Measurements from ENCODE around the gene CAPN11. TPM values are rescaled to one million over a fixed set of nuclear protein-coding genes. Genes with fewer than 3 reads are reported as not detected.

Gene CAPN11
- total and polyA plus RNA-seq, 9 of the 15 experiments (the other 6 are each of a cell fraction or from before 2014, with no cell fraction given), result 0.03 to 0.61 (median 0.17) TPM; not detected in 1

DNA sequence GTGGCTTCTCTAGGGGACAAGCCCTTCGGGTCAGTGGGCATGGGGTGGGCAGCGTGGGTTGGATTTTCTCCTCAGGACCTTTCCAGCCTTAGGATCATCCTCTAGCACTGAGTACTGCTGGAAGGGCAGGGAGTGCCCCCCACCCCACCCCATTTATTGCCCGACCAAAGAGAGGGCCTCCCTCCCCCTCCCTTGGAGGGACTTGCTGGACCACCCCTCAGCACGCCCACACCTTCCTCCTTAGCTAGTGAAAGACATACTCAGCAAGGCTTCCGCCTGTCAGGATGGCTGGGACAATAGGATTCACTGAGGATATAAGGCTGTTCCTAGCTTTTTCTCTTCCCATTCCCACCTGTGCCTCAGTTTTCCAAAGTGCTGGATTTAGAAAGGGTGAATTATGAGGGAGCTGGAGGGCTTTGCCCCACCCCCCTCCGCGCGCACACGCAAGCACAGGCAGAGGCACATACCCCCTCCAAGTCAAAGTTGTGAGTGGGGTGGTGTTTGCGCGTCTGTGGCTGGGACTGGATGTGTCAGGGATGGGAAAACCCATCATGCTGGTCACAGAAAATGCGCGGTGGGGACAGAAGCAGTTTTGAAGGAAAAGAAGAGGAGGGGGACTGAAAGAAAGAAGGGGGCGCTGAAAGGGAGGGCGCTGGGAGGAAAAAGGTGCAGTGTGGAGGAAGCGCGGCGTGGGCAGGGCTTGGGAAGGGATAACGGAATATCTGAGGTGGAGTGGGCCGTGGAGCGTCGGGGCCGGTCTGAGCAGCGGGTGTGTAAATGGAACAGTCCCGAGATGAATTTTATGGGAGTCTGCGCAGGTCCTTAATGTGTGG is 64.1 kb downstream of the CAPN11 start (continued):
- TF ChIP-seq, protein P1, sequence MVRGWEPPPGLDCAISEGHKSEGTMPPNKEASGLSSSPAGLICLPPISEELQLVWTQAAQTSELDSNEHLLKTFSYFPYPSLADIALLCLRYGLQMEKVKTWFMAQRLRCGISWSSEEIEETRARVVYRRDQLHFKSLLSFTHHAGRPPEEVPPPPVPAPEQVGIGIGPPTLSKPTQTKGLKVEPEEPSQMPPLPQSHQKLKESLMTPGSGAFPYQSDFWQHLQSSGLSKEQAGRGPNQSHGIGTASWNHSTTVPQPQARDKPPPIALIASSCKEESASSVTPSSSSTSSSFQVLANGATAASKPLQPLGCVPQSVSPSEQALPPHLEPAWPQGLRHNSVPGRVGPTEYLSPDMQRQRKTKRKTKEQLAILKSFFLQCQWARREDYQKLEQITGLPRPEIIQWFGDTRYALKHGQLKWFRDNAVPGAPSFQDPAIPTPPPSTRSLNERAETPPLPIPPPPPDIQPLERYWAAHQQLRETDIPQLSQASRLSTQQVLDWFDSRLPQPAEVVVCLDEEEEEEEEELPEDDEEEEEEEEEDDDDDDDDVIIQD (CRISPR knock-in tag; IDR thresholded peaks at IDR 0.05), result no peak
- TF ChIP-seq EGR1 (conservative IDR thresholded peaks at IDR 0.05), result 0 out of 2 replicates have a peak, but pooled peaks have one; percentile 16
- TF ChIP-seq, protein P2, sequence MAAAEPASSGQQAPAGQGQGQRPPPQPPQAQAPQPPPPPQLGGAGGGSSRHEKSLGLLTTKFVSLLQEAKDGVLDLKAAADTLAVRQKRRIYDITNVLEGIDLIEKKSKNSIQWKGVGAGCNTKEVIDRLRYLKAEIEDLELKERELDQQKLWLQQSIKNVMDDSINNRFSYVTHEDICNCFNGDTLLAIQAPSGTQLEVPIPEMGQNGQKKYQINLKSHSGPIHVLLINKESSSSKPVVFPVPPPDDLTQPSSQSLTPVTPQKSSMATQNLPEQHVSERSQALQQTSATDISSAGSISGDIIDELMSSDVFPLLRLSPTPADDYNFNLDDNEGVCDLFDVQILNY (CRISPR knock-in tag; IDR thresholded peaks at IDR 0.05), result no peak
- TF ChIP-seq, protein P3, sequence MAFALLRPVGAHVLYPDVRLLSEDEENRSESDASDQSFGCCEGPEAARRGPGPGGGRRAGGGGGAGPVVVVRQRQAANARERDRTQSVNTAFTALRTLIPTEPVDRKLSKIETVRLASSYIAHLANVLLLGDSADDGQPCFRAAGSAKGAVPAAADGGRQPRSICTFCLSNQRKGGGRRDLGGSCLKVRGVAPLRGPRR (CRISPR knock-in tag; IDR thresholded peaks at IDR 0.05), result no peak
- TF ChIP-seq, protein P4, sequence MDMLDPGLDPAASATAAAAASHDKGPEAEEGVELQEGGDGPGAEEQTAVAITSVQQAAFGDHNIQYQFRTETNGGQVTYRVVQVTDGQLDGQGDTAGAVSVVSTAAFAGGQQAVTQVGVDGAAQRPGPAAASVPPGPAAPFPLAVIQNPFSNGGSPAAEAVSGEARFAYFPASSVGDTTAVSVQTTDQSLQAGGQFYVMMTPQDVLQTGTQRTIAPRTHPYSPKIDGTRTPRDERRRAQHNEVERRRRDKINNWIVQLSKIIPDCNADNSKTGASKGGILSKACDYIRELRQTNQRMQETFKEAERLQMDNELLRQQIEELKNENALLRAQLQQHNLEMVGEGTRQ (CRISPR knock-in tag; IDR thresholded peaks at IDR 0.05), result no peak
- no peak for TF ChIP-seq MECOM (CRISPR knock-in tag; IDR thresholded peaks at IDR 0.05)
- TF ChIP-seq, protein P5, sequence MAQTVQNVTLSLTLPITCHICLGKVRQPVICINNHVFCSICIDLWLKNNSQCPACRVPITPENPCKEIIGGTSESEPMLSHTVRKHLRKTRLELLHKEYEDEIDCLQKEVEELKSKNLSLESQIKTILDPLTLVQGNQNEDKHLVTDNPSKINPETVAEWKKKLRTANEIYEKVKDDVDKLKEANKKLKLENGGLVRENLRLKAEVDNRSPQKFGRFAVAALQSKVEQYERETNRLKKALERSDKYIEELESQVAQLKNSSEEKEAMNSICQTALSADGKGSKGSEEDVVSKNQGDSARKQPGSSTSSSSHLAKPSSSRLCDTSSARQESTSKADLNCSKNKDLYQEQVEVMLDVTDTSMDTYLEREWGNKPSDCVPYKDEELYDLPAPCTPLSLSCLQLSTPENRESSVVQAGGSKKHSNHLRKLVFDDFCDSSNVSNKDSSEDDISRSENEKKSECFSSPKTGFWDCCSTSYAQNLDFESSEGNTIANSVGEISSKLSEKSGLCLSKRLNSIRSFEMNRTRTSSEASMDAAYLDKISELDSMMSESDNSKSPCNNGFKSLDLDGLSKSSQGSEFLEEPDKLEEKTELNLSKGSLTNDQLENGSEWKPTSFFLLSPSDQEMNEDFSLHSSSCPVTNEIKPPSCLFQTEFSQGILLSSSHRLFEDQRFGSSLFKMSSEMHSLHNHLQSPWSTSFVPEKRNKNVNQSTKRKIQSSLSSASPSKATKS (CRISPR knock-in tag; IDR thresholded peaks at IDR 0.05), result no peak
- no peak for TF ChIP-seq RFX1 (IDR thresholded peaks at IDR 0.05)
- TF ChIP-seq MEF2D (tag; conservative IDR thresholded peaks at IDR 0.05; ENCODE audit: low read depth), result 0 out of 2 replicates have a peak, but pooled peaks have one; percentile 22
- TF ChIP-seq, protein P6, sequence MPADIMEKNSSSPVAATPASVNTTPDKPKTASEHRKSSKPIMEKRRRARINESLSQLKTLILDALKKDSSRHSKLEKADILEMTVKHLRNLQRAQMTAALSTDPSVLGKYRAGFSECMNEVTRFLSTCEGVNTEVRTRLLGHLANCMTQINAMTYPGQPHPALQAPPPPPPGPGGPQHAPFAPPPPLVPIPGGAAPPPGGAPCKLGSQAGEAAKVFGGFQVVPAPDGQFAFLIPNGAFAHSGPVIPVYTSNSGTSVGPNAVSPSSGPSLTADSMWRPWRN (IDR thresholded peaks at IDR 0.05; ENCODE audit: low read depth), result no peak
- 0 out of 2 replicates have a peak, but pooled peaks have one; percentile 38 for TF ChIP-seq DPF2 (IDR thresholded peaks at IDR 0.05)
- TF ChIP-seq NBN (IDR thresholded peaks at IDR 0.05; ENCODE audit: low read depth), result 0 out of 2 replicates have a peak, but pooled peaks have one; percentile 37
- TF ChIP-seq ZNF184 (CRISPR knock-in tag; IDR thresholded peaks at IDR 0.05), result no peak
- no peak for TF ChIP-seq NCOA6 (IDR thresholded peaks at IDR 0.05)
- TF ChIP-seq, protein P7, sequence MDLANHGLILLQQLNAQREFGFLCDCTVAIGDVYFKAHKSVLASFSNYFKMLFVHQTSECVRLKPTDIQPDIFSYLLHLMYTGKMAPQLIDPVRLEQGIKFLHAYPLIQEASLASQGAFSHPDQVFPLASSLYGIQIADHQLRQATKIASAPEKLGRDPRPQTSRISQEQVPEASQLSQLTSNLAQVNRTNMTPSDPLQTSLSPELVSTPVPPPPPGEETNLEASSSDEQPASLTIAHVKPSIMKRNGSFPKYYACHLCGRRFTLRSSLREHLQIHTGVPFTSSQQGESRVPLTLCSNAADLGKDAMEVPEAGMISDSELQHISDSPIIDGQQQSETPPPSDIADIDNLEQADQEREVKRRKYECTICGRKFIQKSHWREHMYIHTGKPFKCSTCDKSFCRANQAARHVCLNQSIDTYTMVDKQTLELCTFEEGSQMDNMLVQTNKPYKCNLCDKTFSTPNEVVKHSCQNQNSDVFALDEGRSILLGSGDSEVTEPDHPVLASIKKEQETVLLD (IDR thresholded peaks at IDR 0.05), result peak; percentile 71; the same call in 1 of the 2 replicates
- TF ChIP-seq ETS2 (tag; IDR thresholded peaks at IDR 0.05; ENCODE audit: borderline replicate concordance, poor library complexity, severe bottlenecking), result no peak
- TF ChIP-seq ZNF146 (CRISPR knock-in tag; IDR thresholded peaks at IDR 0.05; ENCODE audit: unreplicated experiment), result no peak

All from K562 (cell line).